Body of pancreas (tissue), 4 donors: ENCODE measurements around the gene TNFRSF9.

Source experiments
- CTCF ChIP-seq, 7 experiments: fragments of 450-650 bp in 4 of 7; fragments of 200-600 bp in 3 of 7; sonication (generic) in 3 of 7; IDR thresholded peaks; one replicate each; pipeline ENCODE4 v1.5.1; 2016 to 2019; ENCODE audit warnings: antibody characterized with exemption in 7 of 7
- POLR2A ChIP-seq, 3 donors: fragments of 450-650 bp; IDR thresholded peaks; one replicate each; pipeline ENCODE4 v1.6.1; 2016; ENCODE audit warnings: antibody characterized with exemption in 3 of 3, mild to moderate bottlenecking in 2 of 3

- TF ChIP-seq CTCF (IDR thresholded peaks at IDR 0.05) (no peak), POLR2A (IDR thresholded peaks at IDR 0.05) (no peak)
Observed at GRCh38 chr1:7922301-7922700, 18.3 kb downstream of the TNFRSF9 start.
